Testis (tissue), 3 donors: ENCODE data around the gene FER1L5. TPM values are rescaled to one million over a fixed set of nuclear protein-coding genes. Genes with fewer than 3 reads are reported as not detected.

Experiments used
- DNase-seq: peaks from one replicate; pipeline ENCODE4 v3.0.0-alpha.2; 2019
- H3K27ac ChIP-seq, 2 donors: fragments of 200-600 bp; sonication (generic); one replicate each; pipeline ENCODE4 v1.5.1; 2019
- H3K27me3 ChIP-seq: fragments of 200-600 bp; sonication (generic); one replicate; pipeline ENCODE4 v1.5.1; 2019
- H3K36me3 ChIP-seq: fragments of 200-600 bp; sonication (generic); one replicate; pipeline ENCODE4 v1.5.1; 2017; ENCODE audit warnings: low read depth; ENCODE audit errors: missing control alignments
- H3K4me1 ChIP-seq: fragments of 200-600 bp; sonication (generic); one replicate; pipeline ENCODE4 v1.5.1; 2019
- H3K4me3 ChIP-seq, 2 donors: fragments of 200-600 bp; sonication (generic); one replicate each; pipeline ENCODE4 v1.5.1; 2017 to 2019
- H3K9me3 ChIP-seq: fragments of 200-600 bp; sonication (generic); one replicate; pipeline ENCODE4 v1.5.1; 2017
- POLR2A ChIP-seq: fragments of 450-650 bp; IDR thresholded peaks from one replicate; pipeline ENCODE4 v1.6.1; 2017; ENCODE audit warnings: antibody characterized with exemption, mild to moderate bottlenecking, moderate library complexity
- WGBS, 2 donors: methylation state at CpG; one replicate each; pipeline ENCODE4 v1.1.5; 2018; 5-methylcytosine and 5-hydroxymethylcytosine counted together
- intact Hi-C: fragments of 100-400 bp; cut with DNase I; formaldehyde crosslinking; loops from one replicate; pipeline ENCODE4 v1.15.1; 2023; ENCODE audit warnings: low total_unique reads
- polyA plus RNA-seq: library from polyadenylated mRNA; stranded (reverse); fragments of 350-450 nt; fragmentation: Illumina TruSeq; extraction: RNeasy Lipid Tissue Mini Kit (QIAGEN cat#74804); gene quantifications from one replicate; pipeline ENCODE4 v1.2.3, GENCODE V29; 2014; ENCODE audit warnings: low read depth, low replicate concordance; ENCODE audit not compliant: insufficient read depth
- total RNA-seq, 2 donors: library from RNA; depleted of rRNA; stranded (reverse); fragments of >200 nt; gene quantifications; one replicate each; pipeline ENCODE4 v1.2.3, GENCODE V29; 2016
- TF ChIP-seq, protein P1 (sequence below), 3 experiments: fragments of 450-650 bp in 2 of 3; fragments of 200-600 bp in 1 of 3; sonication (generic) in 1 of 3; IDR thresholded peaks; one replicate each; pipeline ENCODE4 v1.5.1; 2016 to 2019; ENCODE audit warnings: antibody characterized with exemption in 3 of 3, mild to moderate bottlenecking in 2 of 3, moderate library complexity in 1 of 3

The FER1L5 gene
- total and polyA plus RNA-seq, 3 donors from 2014 or later: 7.1 to 15.3 (median 15.0) TPM

- DNase-seq: no peak
- Histone ChIP-seq H3K27me3 (no peaks in the 10 kb centered on the region), H3K4me1 (peaks cover 3% of the 10 kb centered on the region), H3K9me3 (no peaks in the 10 kb centered on the region), H3K4me3 (no peak overlapping the region), H3K27ac (no peak overlapping the region), H3K36me3 (no peaks in the 10 kb centered on the region)
- intact Hi-C loops: no loop called here
- WGBS, 2 donors: 93 to 100% methylated on average over 4 to 23 of the region's 30 CpGs
- no peak for TF ChIP-seq POLR2A
- TF ChIP-seq, protein P1, sequence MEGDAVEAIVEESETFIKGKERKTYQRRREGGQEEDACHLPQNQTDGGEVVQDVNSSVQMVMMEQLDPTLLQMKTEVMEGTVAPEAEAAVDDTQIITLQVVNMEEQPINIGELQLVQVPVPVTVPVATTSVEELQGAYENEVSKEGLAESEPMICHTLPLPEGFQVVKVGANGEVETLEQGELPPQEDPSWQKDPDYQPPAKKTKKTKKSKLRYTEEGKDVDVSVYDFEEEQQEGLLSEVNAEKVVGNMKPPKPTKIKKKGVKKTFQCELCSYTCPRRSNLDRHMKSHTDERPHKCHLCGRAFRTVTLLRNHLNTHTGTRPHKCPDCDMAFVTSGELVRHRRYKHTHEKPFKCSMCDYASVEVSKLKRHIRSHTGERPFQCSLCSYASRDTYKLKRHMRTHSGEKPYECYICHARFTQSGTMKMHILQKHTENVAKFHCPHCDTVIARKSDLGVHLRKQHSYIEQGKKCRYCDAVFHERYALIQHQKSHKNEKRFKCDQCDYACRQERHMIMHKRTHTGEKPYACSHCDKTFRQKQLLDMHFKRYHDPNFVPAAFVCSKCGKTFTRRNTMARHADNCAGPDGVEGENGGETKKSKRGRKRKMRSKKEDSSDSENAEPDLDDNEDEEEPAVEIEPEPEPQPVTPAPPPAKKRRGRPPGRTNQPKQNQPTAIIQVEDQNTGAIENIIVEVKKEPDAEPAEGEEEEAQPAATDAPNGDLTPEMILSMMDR (IDR thresholded peaks at IDR 0.05): no peak
Observed at GRCh38 chr2:96691022-96691612, 48.6 kb downstream of the FER1L5 start.

GRCh38 chr2:96692094-96692971 is 49.8 kb downstream of the FER1L5 start:
- no peaks in the 10 kb centered on the region for H3K27me3 ChIP-seq
- H3K4me3 ChIP-seq: no peak overlapping the region
- intact Hi-C loops: no loop called here
- no peaks in the 10 kb centered on the region for H3K36me3 ChIP-seq
- no peak overlapping the region for H3K27ac ChIP-seq
- DNase-seq: no peak
- no peak for TF ChIP-seq POLR2A
- TF ChIP-seq, protein P1 (IDR thresholded peaks at IDR 0.05): no peak
- 93 to 94% methylated on average over 11 to 14 of the region's 14 CpGs for WGBS, 2 donors
- no peaks in the 10 kb centered on the region for H3K9me3 ChIP-seq
- H3K4me1 ChIP-seq: no peaks in the 10 kb centered on the region

- intact Hi-C loops: no loop called here
- Histone ChIP-seq H3K36me3 (no peaks in the 10 kb centered on the region), H3K4me1 (no peaks in the 10 kb centered on the region), H3K4me3 (no peak overlapping the region), H3K27me3 (no peaks in the 10 kb centered on the region), H3K9me3 (no peaks in the 10 kb centered on the region), H3K27ac (no peak overlapping the region)
- no peak for TF ChIP-seq POLR2A
- TF ChIP-seq, protein P1 (IDR thresholded peaks at IDR 0.05): no peak
- WGBS, 2 donors: 89 to 91% methylated on average over 13 to 14 of the region's 14 CpGs
- DNase-seq: no peak
Observed at GRCh38 chr2:96693286-96694200, 51.0 kb downstream of the FER1L5 start.

GRCh38 chr2:96694279-96694678 is 51.7 kb downstream of the FER1L5 start:
- Histone ChIP-seq H3K4me3 (no peak overlapping the region), H3K27me3 (no peaks in the 10 kb centered on the region), H3K27ac (no peak overlapping the region), H3K4me1 (no peaks in the 10 kb centered on the region), H3K9me3 (no peaks in the 10 kb centered on the region), H3K36me3 (no peaks in the 10 kb centered on the region)
- 87 to 88% methylated on average over 5 to 8 of the region's 8 CpGs for WGBS, 2 donors
- TF ChIP-seq POLR2A: no peak
- TF ChIP-seq, protein P1 (IDR thresholded peaks at IDR 0.05): no peak
- intact Hi-C loops: no loop called here
- no peak for DNase-seq
